ENCODE data around the gene RPUSD1. TPM values are rescaled to one million over a fixed set of nuclear protein-coding genes. Genes with fewer than 3 reads are reported as not detected.
"Not testable (repeated sequence)": the region's sequence is repeated elsewhere in the genome, so short reads cannot be mapped to it uniquely, and the experiment has no call there.

The RPUSD1 gene
- total RNA-seq (34.7 and 38.5 TPM in 2 replicates), polyA plus RNA-seq (28.6 and 46.1 TPM in 2 replicates), polyA minus RNA-seq (21.9 and 27.3 TPM in 2 replicates)
- 16.1 TPM for total RNA-seq (2013)

- no peaks in the 10 kb centered on the region for H3K27me3 Mint-ChIP-seq
- Histone ChIP-seq H3K4me2 (replicated peaks; ENCODE audit: low read depth, low read length, poor library complexity, severe bottlenecking) (peak within 1 kb of the TSS; percentile 100), H3K27ac (ENCODE audit: low read length in 2 of 2) (peak within 1 kb of the TSS in 1 of 2 donors; percentile 68), H3K4me1 (ENCODE audit: control insufficient read depth in 2 of 2, insufficient read depth in 2 of 2, low read length in 2 of 2) (peaks cover 13 to 24% of the 10 kb centered on the region in 2 donors), H3K79me2 (ENCODE audit: control insufficient read depth, insufficient read depth, low read length) (peaks cover 11% of the 10 kb centered on the region), H3K9ac (ENCODE audit: low read length) (peak within 1 kb of the TSS; percentile 92), H3K9me3 (ENCODE audit: control extremely low read depth in 1 of 3, control insufficient read depth in 2 of 3, insufficient read depth in 1 of 3, low read length in 2 of 3) (no peaks in the 10 kb centered on the region), H3K36me3 (replicated peaks in 1 of 2; ENCODE audit: control extremely low read depth in 1 of 2, control insufficient read depth in 1 of 2, extremely low read depth in 1 of 2, insufficient read depth in 2 of 2, low read length in 1 of 2) (peaks cover 0 to 8% of the 10 kb centered on the region in 2 experiments), H2AFZ (ENCODE audit: insufficient read depth, low read depth, low read length, poor library complexity, severe bottlenecking) (peak within 1 kb of the TSS; percentile 94), H3K4me3 (ENCODE audit: control extremely low read depth in 1 of 5, extremely low read depth in 1 of 5, insufficient read depth in 1 of 5, low read depth in 2 of 5, low read length in 4 of 5) (peak within 1 kb of the TSS; percentile 15 to 86 (median 81)), H4K20me1 (ENCODE audit: control insufficient read depth, insufficient read depth, low read length, poor library complexity, severe bottlenecking) (peaks cover 31% of the 10 kb centered on the region), H3K27me3 (replicated peaks in 1 of 4; ENCODE audit: control extremely low read depth in 1 of 4, control insufficient read depth in 3 of 4, insufficient read depth in 4 of 4, low read length in 3 of 4) (peaks cover 0 to 4% (median 0%) of the 10 kb centered on the region in 4 experiments)
- CTCF ChIA-PET, result interaction anchor here (1.2 to 7.4 kb wide), 2 partner anchors 39 to 75 kb away, joined by 4 to 94 read pairs; partner anchors contain the start of gene METRN
- under 1% methylated on average over 45 of the region's 45 CpGs for WGBS (ENCODE audit: insufficient coverage)
- intact Hi-C loops (cut with micrococcal nuclease), result loop anchor here (1.0 kb wide), 3 partner anchors 19 to 61 kb away; partner anchors contain the start of gene HAGHL
- H3K4me1 Mint-ChIP-seq, result peaks cover 7% of the 10 kb centered on the region
- H3K4me3 Mint-ChIP-seq, result peak within 1 kb of the TSS; percentile 86
- ATAC-seq (ENCODE audit: low read depth) (peak; percentile 5), DNase-seq (no peak)
- H3K27ac Mint-ChIP-seq, result peak within 1 kb of the TSS; percentile 76
- no peak for TF ChIP-seq EZH2 (IDR thresholded peaks at IDR 0.05; ENCODE audit: borderline replicate concordance, insufficient read depth, low read depth, low read length, poor library complexity, severe bottlenecking)
- TF ChIP-seq, protein P1, sequence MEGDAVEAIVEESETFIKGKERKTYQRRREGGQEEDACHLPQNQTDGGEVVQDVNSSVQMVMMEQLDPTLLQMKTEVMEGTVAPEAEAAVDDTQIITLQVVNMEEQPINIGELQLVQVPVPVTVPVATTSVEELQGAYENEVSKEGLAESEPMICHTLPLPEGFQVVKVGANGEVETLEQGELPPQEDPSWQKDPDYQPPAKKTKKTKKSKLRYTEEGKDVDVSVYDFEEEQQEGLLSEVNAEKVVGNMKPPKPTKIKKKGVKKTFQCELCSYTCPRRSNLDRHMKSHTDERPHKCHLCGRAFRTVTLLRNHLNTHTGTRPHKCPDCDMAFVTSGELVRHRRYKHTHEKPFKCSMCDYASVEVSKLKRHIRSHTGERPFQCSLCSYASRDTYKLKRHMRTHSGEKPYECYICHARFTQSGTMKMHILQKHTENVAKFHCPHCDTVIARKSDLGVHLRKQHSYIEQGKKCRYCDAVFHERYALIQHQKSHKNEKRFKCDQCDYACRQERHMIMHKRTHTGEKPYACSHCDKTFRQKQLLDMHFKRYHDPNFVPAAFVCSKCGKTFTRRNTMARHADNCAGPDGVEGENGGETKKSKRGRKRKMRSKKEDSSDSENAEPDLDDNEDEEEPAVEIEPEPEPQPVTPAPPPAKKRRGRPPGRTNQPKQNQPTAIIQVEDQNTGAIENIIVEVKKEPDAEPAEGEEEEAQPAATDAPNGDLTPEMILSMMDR (IDR thresholded peaks at IDR 0.05), result no peak
- no peaks in the 10 kb centered on the region for H3K9me3 Mint-ChIP-seq (ENCODE audit: insufficient read depth)
- POLR2A ChIA-PET, result interaction anchor here (0.5 to 1.1 kb wide), 2 partner anchors 47 to 257 kb away, joined by 3 read pairs; partner anchors contain the start of gene CIAO3
Measured at GRCh38 chr16:787978-788398, at the start of gene RPUSD1. RPUSD1 (minus strand) TSS chr16:788381; CDS start chr16:787737, 644 bp downstream.

GRCh38 chr16:836822-837221, 48.6 kb upstream of the RPUSD1 start:
- peaks cover 0 to 38% (median 15%) of the 10 kb centered on the region in 3 donors for H3K9me3 ChIP-seq (ENCODE audit: control extremely low read depth in 1 of 3, control insufficient read depth in 2 of 3, insufficient read depth in 1 of 3, low read length in 2 of 3)
- intact Hi-C loops (cut with micrococcal nuclease); H3K27me3 ChIP-seq (replicated peaks in 1 of 4; ENCODE audit: control extremely low read depth in 1 of 4, control insufficient read depth in 3 of 4, insufficient read depth in 4 of 4, low read length in 3 of 4); H3K4me3 Mint-ChIP-seq; CTCF ChIA-PET; H3K27ac ChIP-seq (ENCODE audit: low read length in 2 of 2); H4K20me1 ChIP-seq (ENCODE audit: control insufficient read depth, insufficient read depth, low read length, poor library complexity, severe bottlenecking); ATAC-seq (ENCODE audit: low read depth); H3K4me3 ChIP-seq (ENCODE audit: control extremely low read depth in 1 of 5, extremely low read depth in 1 of 5, insufficient read depth in 1 of 5, low read depth in 2 of 5, low read length in 4 of 5); H3K4me2 ChIP-seq (replicated peaks; ENCODE audit: low read depth, low read length, poor library complexity, severe bottlenecking); H3K4me1 ChIP-seq (ENCODE audit: control insufficient read depth in 2 of 2, insufficient read depth in 2 of 2, low read length in 2 of 2); H2AFZ ChIP-seq (ENCODE audit: insufficient read depth, low read depth, low read length, poor library complexity, severe bottlenecking); H3K36me3 ChIP-seq (replicated peaks in 1 of 2; ENCODE audit: control extremely low read depth in 1 of 2, control insufficient read depth in 1 of 2, extremely low read depth in 1 of 2, insufficient read depth in 2 of 2, low read length in 1 of 2); H3K79me2 ChIP-seq (ENCODE audit: control insufficient read depth, insufficient read depth, low read length); H3K9ac ChIP-seq (ENCODE audit: low read length); H3K27me3 Mint-ChIP-seq; H3K27ac Mint-ChIP-seq; H3K9me3 Mint-ChIP-seq (ENCODE audit: insufficient read depth); H3K4me1 Mint-ChIP-seq; POLR2A ChIA-PET; DNase-seq: not testable (repeated sequence)
- no CpG with 5 or more reads among the region's 3 CpGs for WGBS (ENCODE audit: insufficient coverage)
